Endothelial cell of umbilical vein (primary cell): ENCODE data around the gene TEX29. TPM values are rescaled to one million over a fixed set of nuclear protein-coding genes. Genes with fewer than 3 reads are reported as not detected.

Experiments
- BruUV-seq: library from RNA; stranded (reverse); fragments of 400-500 nt; replicated peaks from 2 replicates; lab custom pipeline; 2021; lab: Mats Ljungman, UMichigan
- CTCF ChIA-PET: fragments of 300-600, 350-600 bp; sonication (Branson Sonifier 250); formaldehyde crosslinking; loops from one replicate; lab custom pipeline; 2021; ENCODE audit warnings: antibody characterized with exemption, inconsistent platforms; lab: Charles Lee
- POLR2A ChIA-PET: fragments of 300-600, 350-600 bp; sonication (Branson Sonifier 250); formaldehyde crosslinking; loops from one replicate; lab custom pipeline; 2021; ENCODE audit warnings: antibody characterized with exemption, inconsistent platforms; lab: Charles Lee
- DNase-seq: peaks from one replicate; pipeline ENCODE4 v3.0.0-alpha.2; 2011; ENCODE audit warnings: low read depth, low spot score
- FAIRE-seq: peaks from 2 replicates; lab custom pipeline; 2011; peaks lifted over from hg19 to GRCh38; lab: Jason Lieb, UNC
- H2AFZ ChIP-seq: 2 replicates; pipeline ENCODE4 v1.6.0; 2012; ENCODE audit warnings: low read depth, low read length, control low read depth, inconsistent platforms
- H3K27ac ChIP-seq: 2 replicates; pipeline ENCODE4 v1.5.1; 2011; ENCODE audit warnings: low read depth, mild to moderate bottlenecking, control low read depth, low read length, moderate library complexity; ENCODE audit not compliant: insufficient read depth
- H3K27me3 ChIP-seq, 2 experiments: 2 replicates each; pipeline versions ENCODE4 v1.6.0 to v1.6.1; 2011; ENCODE audit warnings: low read length in 2 of 2, mixed read lengths in 1 of 2; ENCODE audit not compliant: control insufficient read depth in 2 of 2, insufficient read depth in 2 of 2
- H3K36me3 ChIP-seq, 2 experiments: 2 replicates in 1 of 2; 3 replicates in 1 of 2; pipeline ENCODE4 v1.5.1; 2011; ENCODE audit warnings: low read length in 2 of 2, mild to moderate bottlenecking in 1 of 2, moderate library complexity in 1 of 2; ENCODE audit not compliant: control insufficient read depth in 2 of 2, insufficient read depth in 2 of 2; ENCODE audit errors: extremely low read depth in 1 of 2
- H3K4me1 ChIP-seq: 3 replicates; pipeline ENCODE4 v1.5.1; 2011; ENCODE audit warnings: mild to moderate bottlenecking, low read length; ENCODE audit not compliant: control insufficient read depth, insufficient read depth; ENCODE audit errors: extremely low read depth
- H3K4me2 ChIP-seq: 2 replicates; pipeline ENCODE4 v1.6.1; 2011; ENCODE audit warnings: low read length, control low read depth, mixed read lengths; ENCODE audit not compliant: insufficient read depth
- H3K4me3 ChIP-seq, 3 experiments: fragments of 200-600 bp in 1 of 3; sonication (generic), shearing (Covaris generic) in 1 of 3; replicated peaks in 1 of 3; 2 replicates each; pipeline ENCODE4 v1.5.1; 2011 to 2016; ENCODE audit warnings: control low read depth in 3 of 3, low read length in 3 of 3, mild to moderate bottlenecking in 2 of 3, inconsistent platforms in 1 of 3, low read depth in 1 of 3, moderate library complexity in 1 of 3; ENCODE audit not compliant: insufficient read depth in 1 of 3
- H3K79me2 ChIP-seq: 2 replicates; pipeline ENCODE4 v1.6.0; 2012; ENCODE audit warnings: low read length, inconsistent platforms; ENCODE audit not compliant: control insufficient read depth, insufficient read depth
- H3K9ac ChIP-seq: replicated peaks from 2 replicates; pipeline ENCODE3; 2011; ENCODE audit warnings: low read length, control low read depth; ENCODE audit not compliant: insufficient read depth; ENCODE audit errors: extremely low read depth
- H3K9me1 ChIP-seq: replicated peaks from 3 replicates; pipeline ENCODE4 v1.6.0; 2011; ENCODE audit warnings: mild to moderate bottlenecking, low read length; ENCODE audit not compliant: control insufficient read depth, insufficient read depth; ENCODE audit errors: extremely low read depth
- H3K9me3 ChIP-seq: replicated peaks from 2 replicates; pipeline ENCODE4 v1.5.1; 2012; ENCODE audit warnings: low read length, inconsistent platforms; ENCODE audit not compliant: control insufficient read depth, insufficient read depth
- H4K20me1 ChIP-seq: replicated peaks from 2 replicates; pipeline ENCODE3; 2011; ENCODE audit warnings: mild to moderate bottlenecking, low read length; ENCODE audit not compliant: control insufficient read depth, insufficient read depth; ENCODE audit errors: extremely low read depth
- EZH2 ChIP-seq: IDR thresholded peaks from 2 replicates; pipeline ENCODE4 v1.6.1; 2012; ENCODE audit warnings: borderline replicate concordance, low read depth, mild to moderate bottlenecking, moderate library complexity, low read length, inconsistent platforms; ENCODE audit not compliant: severe bottlenecking
- FOS ChIP-seq: IDR thresholded peaks from 2 replicates; pipeline ENCODE4 v1.6.1; 2011; ENCODE audit warnings: mild to moderate bottlenecking, low read length, moderate library complexity, borderline replicate concordance; ENCODE audit not compliant: insufficient read depth
- GATA2 ChIP-seq: IDR thresholded peaks from 2 replicates; pipeline ENCODE4 v1.7.0; 2011; ENCODE audit warnings: low read depth, mild to moderate bottlenecking, moderate library complexity, mixed read lengths, low read length; ENCODE audit not compliant: insufficient read length, insufficient read depth
- JUN ChIP-seq: IDR thresholded peaks from 2 replicates; pipeline ENCODE4 v1.6.1; 2011; ENCODE audit warnings: borderline replicate concordance, low read depth; ENCODE audit not compliant: insufficient read length, insufficient read depth
- MYC ChIP-seq: IDR thresholded peaks from one replicate; pipeline ENCODE4 v1.6.1; 2011; ENCODE audit warnings: mild to moderate bottlenecking, low read depth, low read length
- POLR2A ChIP-seq: IDR thresholded peaks from 2 replicates; pipeline ENCODE4 v1.6.1; 2012; ENCODE audit warnings: low read depth, mild to moderate bottlenecking, control low read depth, low read length
- POLR2AphosphoS5 ChIP-seq: IDR thresholded peaks from 2 replicates; pipeline ENCODE4 v1.6.1; 2012; ENCODE audit warnings: low read depth, mild to moderate bottlenecking, control low read depth, low read length, moderate library complexity; ENCODE audit not compliant: insufficient read depth
- dilution Hi-C: fragments of 300-500 bp; cut with MboI; formaldehyde crosslinking; loops from one replicate; pipeline ENCODE4 v1.15.0; 2019; ENCODE audit warnings: low sequenced_read_pairs; ENCODE audit not compliant: extremely low pct_ligation_motif_present
- intact Hi-C: fragments of 100-400 bp; cut with micrococcal nuclease; formaldehyde crosslinking; loops from one replicate; pipeline ENCODE4 v1.10.0; 2022
- polyA plus RNA-seq, 4 experiments: library from polyadenylated mRNA; depleted of rRNA in 3 of 4; stranded (reverse) in 3 of 4; unstranded in 1 of 4; fragments of >200 nt; gene quantifications; 2 replicates each; pipeline versions ENCODE4 v1.2.1 to v1.2.3, GENCODE V29; 2011 to 2012; ENCODE audit warnings: missing spikeins in 1 of 4
- total RNA-seq: library from RNA; stranded (reverse); gene quantifications from 2 replicates; pipeline ENCODE4 v1.2.3, GENCODE V29; 2021
- TF ChIP-seq, protein P1 (sequence below): IDR thresholded peaks from 2 replicates; pipeline ENCODE4 v1.6.1; 2011; ENCODE audit not compliant: insufficient read depth, insufficient read length
- TF ChIP-seq, protein P2 (sequence below), 2 donors: IDR thresholded peaks; 1 replicate in 1 of 2; 2 replicates in 1 of 2; pipeline ENCODE4 v1.5.1; 2011; ENCODE audit warnings: low read length in 2 of 2, mild to moderate bottlenecking in 2 of 2, moderate library complexity in 2 of 2, control low read depth in 1 of 2, inconsistent platforms in 1 of 2, low read depth in 1 of 2; ENCODE audit not compliant: insufficient read depth in 1 of 2; ENCODE audit errors: extremely low read depth in 1 of 2

TEX29 gene
- total and polyA plus RNA-seq, 2 donors (not counting 3 experiments of a cell fraction or from before 2014, with no cell fraction given), result 0.44 TPM; not detected in 1

- H3K4me1 ChIP-seq, result no peaks in the 10 kb centered on the region
- H3K27me3 ChIP-seq, result no peaks in the 10 kb centered on the region
- intact Hi-C loops, result no loop called here
- H3K4me3 ChIP-seq, result no peak overlapping the region
- no peaks in the 10 kb centered on the region for H3K9me3 ChIP-seq
- TF ChIP-seq, protein P1, sequence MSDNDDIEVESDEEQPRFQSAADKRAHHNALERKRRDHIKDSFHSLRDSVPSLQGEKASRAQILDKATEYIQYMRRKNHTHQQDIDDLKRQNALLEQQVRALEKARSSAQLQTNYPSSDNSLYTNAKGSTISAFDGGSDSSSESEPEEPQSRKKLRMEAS, result no peak
- TF ChIP-seq POLR2A, result no peak
- TF ChIP-seq JUN, result no peak
- TF ChIP-seq MYC, result no peak
- TF ChIP-seq, protein P2, sequence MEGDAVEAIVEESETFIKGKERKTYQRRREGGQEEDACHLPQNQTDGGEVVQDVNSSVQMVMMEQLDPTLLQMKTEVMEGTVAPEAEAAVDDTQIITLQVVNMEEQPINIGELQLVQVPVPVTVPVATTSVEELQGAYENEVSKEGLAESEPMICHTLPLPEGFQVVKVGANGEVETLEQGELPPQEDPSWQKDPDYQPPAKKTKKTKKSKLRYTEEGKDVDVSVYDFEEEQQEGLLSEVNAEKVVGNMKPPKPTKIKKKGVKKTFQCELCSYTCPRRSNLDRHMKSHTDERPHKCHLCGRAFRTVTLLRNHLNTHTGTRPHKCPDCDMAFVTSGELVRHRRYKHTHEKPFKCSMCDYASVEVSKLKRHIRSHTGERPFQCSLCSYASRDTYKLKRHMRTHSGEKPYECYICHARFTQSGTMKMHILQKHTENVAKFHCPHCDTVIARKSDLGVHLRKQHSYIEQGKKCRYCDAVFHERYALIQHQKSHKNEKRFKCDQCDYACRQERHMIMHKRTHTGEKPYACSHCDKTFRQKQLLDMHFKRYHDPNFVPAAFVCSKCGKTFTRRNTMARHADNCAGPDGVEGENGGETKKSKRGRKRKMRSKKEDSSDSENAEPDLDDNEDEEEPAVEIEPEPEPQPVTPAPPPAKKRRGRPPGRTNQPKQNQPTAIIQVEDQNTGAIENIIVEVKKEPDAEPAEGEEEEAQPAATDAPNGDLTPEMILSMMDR (IDR thresholded peaks at IDR 0.05; ENCODE audit: extremely low read depth in 1 of 2, insufficient read depth in 1 of 2, low read depth in 1 of 2, low read length in 2 of 2), result no peak
- no peak for TF ChIP-seq EZH2
- no peak for TF ChIP-seq GATA2
- no peak for TF ChIP-seq FOS
- no peak for TF ChIP-seq POLR2AphosphoS5
- no peak for DNase-seq
- no peaks in the 10 kb centered on the region for H3K36me3 ChIP-seq
- ChIA-PET CTCF (no interaction called here), POLR2A (no interaction called here)
- no peak for FAIRE-seq
- H4K20me1 ChIP-seq, result no peaks in the 10 kb centered on the region
- H3K4me2 ChIP-seq, result no peak overlapping the region
- no peak overlapping the region for H3K27ac ChIP-seq
- dilution Hi-C loops, result no loop called here
- H3K9ac ChIP-seq, result no peak overlapping the region
- BruUV-seq, result no TSS peak
- H3K9me1 ChIP-seq, result no peaks in the 10 kb centered on the region
- H2AFZ ChIP-seq, result no peak overlapping the region
- H3K79me2 ChIP-seq, result no peaks in the 10 kb centered on the region
Measured at GRCh38 chr13:111383591-111384440, 63.4 kb downstream of the TEX29 start.
